SK-N-SH treated with all-trans-retinoic acid at 6 μM for 48 hours (cell line): ENCODE results near the gene ZNF32.

ENCODE experiments used
- ARNTL ChIP-seq: fragments of 450-650 bp; formaldehyde crosslinking; IDR thresholded peaks from 2 replicates; pipeline ENCODE4 v1.5.0; 2020; ENCODE audit warnings: low read depth, mild to moderate bottlenecking, moderate library complexity, borderline replicate concordance
- CSRNP3 ChIP-seq: fragments of 250-450 bp; sonication (Bioruptor Pico); IDR thresholded peaks from 2 replicates; pipeline ENCODE4 v1.5.1; 2021; ENCODE audit warnings: mild to moderate bottlenecking, moderate library complexity
- OSR1 ChIP-seq: fragments of 250-450 bp; sonication (Bioruptor Pico); IDR thresholded peaks from 2 replicates; pipeline ENCODE4 v1.8.0; 2022; ENCODE audit warnings: moderate library complexity, mild to moderate bottlenecking, inconsistent platforms
- PATZ1 ChIP-seq: fragments of 250-450 bp; sonication (Bioruptor Pico); IDR thresholded peaks from 2 replicates; pipeline ENCODE4 v1.8.0; 2020; ENCODE audit warnings: mild to moderate bottlenecking, moderate library complexity, borderline replicate concordance
- POU6F1 ChIP-seq: fragments of 250-450 bp; sonication (Bioruptor Pico); IDR thresholded peaks from 2 replicates; pipeline ENCODE4 v1.8.0; 2021; ENCODE audit warnings: low read depth, mild to moderate bottlenecking, moderate library complexity, borderline replicate concordance
- PPARA ChIP-seq: fragments of 250-450 bp; sonication (Bioruptor Pico); IDR thresholded peaks from 2 replicates; pipeline ENCODE4 v1.5.0; 2020; ENCODE audit warnings: mild to moderate bottlenecking, borderline replicate concordance
- TSHZ2 ChIP-seq: fragments of 250-450 bp; sonication (Bioruptor Pico); IDR thresholded peaks from 2 replicates; pipeline ENCODE4 v1.5.0; 2020; ENCODE audit warnings: mild to moderate bottlenecking, moderate library complexity
- ZC3H10 ChIP-seq: fragments of 250-450 bp; sonication (Bioruptor Pico); IDR thresholded peaks from 2 replicates; pipeline ENCODE4 v1.5.1; 2021; ENCODE audit warnings: mild to moderate bottlenecking, moderate library complexity
- ZFP3 ChIP-seq: fragments of 250-450 bp; sonication (Bioruptor Pico); IDR thresholded peaks from 2 replicates; pipeline ENCODE4 v1.5.0; 2020; ENCODE audit warnings: mild to moderate bottlenecking, moderate library complexity
- ZFP30 ChIP-seq: fragments of 450-650 bp; formaldehyde crosslinking; IDR thresholded peaks from 2 replicates; pipeline ENCODE4 v1.5.0; 2022; ENCODE audit warnings: mild to moderate bottlenecking, moderate library complexity

- TF ChIP-seq PATZ1 (no peak), PPARA (CRISPR knock-in tag) (no peak), ARNTL (CRISPR knock-in tag) (no peak), ZFP30 (no peak), OSR1 (CRISPR knock-in tag) (no peak), ZFP3 (no peak), POU6F1 (CRISPR knock-in tag) (no peak), CSRNP3 (CRISPR knock-in tag) (no peak), TSHZ2 (no peak), ZC3H10 (CRISPR knock-in tag) (no peak)
These were observed 17.9 kb upstream of the ZNF32 start for GRCh38 chr10:43666552-43666951.
